HG03064 (cell line): ENCODE measurements around the gene CRLF2.
"Not testable (repeated sequence)": the region's sequence is repeated elsewhere in the genome, so short reads cannot be mapped to it uniquely, and the experiment has no call there.

Experiments used
- ATAC-seq: cut with Tn5 transposase; IDR thresholded peaks from one replicate; pipeline ENCODE4 v1.9.1; 2021; ENCODE audit warnings: low read depth; ENCODE audit not compliant: unreplicated experiment

CRLF2 gene, protein sequence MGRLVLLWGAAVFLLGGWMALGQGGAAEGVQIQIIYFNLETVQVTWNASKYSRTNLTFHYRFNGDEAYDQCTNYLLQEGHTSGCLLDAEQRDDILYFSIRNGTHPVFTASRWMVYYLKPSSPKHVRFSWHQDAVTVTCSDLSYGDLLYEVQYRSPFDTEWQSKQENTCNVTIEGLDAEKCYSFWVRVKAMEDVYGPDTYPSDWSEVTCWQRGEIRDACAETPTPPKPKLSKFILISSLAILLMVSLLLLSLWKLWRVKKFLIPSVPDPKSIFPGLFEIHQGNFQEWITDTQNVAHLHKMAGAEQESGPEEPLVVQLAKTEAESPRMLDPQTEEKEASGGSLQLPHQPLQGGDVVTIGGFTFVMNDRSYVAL

DNA sequence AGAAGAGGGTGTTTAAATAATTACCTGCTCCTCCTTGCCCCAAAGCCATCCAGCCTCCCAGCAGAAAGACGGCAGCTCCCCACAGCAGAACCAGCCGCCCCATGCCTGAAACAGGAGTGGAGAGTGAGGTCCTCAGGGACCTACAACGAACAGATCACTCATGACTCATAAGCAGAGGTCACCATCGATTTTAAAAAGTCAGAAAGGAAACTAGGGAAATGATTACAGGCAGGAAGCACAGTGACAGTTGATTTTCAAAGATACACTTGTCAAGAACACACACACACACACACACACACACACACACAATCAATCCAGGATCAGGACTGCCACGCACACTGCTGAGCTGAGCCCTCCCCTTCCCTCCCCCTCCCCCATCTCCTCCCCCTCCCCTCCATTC is at the start of gene CRLF2:
Gene CRLF2, minus strand, starts transcription at position 118 of the 400 bp plus-strand sequence. Its CDS starts 15 bp downstream, at position 103.
- no peak for ATAC-seq

DNA sequence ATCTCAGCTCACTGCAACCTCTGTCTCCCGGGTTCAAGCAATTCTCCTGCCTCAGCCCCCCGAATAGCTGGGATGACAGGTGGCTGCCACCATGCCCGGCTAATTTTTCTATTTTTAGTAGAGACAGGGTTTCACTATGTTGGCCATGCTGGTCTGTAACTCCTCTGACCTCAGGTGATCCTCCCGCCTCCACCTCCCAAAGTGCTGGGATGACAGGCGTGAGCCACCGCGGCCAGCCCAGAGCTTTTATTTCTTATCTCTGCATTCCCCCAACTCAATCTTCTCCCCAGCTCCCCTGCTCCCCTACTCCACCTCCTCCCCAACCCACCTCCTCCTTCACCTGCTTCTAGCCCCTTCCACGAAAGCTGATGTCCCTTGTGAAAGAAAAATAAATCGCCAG is 49.3 kb upstream of the CRLF2 start:
- not testable (repeated sequence) for ATAC-seq

DNA sequence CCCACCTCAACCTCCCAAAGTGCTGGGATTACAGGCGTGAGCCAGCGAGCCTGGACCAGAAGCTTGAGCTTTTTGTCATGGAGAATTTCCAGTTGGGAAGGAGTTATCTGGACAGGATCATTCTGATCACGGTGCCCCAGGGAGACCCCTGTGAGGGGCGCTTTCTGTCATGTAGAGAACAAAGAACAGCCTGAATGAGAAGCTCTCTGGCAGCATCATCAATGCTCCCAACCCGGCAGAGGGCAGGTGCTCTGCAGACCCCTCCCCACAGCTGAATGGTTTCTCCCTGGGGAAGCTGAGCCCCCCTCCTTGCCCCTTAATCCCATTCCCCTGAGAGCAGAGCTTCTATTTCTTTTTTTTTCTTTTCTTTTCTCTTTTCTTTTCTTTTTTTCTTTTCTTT is 48.8 kb upstream of the CRLF2 start:
- no peak for ATAC-seq

DNA sequence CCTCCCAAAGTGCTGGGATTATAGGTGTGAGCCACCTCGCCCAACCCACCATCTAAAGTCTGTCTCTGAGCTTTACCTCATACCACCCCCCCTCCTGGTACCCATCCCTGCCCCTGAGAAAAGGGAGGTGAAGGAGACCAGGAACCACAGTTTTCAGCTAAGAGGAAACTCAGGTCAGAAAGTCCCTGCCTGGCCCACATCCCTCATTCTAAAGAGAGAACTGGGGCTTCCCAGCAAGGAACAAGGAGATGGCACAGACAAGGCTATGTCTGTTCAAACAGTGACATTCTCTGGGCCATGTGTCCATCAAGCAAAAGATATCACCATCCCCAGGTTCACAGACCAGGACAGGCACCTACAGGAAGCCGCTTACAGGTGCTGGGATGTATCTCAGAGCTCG is 40.4 kb upstream of the CRLF2 start:
- no peak for ATAC-seq

DNA sequence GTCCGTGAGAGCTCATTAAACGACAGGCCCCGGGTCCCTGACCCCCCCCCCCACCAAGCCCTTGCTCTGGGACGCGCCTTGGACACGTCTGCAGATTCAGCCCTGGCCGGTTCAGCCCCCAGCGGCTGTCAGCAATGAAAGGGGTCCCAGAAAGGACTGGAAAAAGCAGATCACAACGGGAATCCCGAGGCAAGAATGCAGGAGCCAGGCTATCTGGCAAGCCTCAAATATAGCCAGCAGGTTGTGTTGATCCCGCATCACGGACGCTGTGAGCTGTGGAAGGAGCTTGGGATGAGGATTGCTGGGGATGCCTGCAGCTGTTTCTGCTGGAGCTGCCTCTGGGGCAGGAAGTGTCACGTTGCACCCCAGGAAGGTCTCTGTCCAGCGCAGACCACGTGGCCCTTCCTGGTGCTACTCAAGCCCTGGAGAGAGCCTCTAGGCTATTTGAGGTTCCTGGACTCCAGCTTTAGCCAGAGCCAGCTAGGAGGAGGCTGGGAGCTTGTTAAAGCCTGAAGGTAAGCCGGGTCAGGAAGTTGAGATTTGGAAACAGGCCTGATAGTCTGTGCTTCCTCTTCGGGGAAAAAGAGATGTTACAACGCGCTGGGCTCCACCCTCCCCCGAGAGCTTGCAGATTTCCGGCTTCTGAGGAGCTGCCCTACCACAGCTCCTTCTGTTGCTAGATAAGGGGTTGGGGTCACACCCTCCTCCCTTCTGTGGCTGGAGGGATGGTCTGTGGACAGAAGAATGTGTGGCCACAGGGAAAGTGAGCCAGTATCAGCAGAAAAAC is 36.8 kb upstream of the CRLF2 start:
- no peak for ATAC-seq

DNA sequence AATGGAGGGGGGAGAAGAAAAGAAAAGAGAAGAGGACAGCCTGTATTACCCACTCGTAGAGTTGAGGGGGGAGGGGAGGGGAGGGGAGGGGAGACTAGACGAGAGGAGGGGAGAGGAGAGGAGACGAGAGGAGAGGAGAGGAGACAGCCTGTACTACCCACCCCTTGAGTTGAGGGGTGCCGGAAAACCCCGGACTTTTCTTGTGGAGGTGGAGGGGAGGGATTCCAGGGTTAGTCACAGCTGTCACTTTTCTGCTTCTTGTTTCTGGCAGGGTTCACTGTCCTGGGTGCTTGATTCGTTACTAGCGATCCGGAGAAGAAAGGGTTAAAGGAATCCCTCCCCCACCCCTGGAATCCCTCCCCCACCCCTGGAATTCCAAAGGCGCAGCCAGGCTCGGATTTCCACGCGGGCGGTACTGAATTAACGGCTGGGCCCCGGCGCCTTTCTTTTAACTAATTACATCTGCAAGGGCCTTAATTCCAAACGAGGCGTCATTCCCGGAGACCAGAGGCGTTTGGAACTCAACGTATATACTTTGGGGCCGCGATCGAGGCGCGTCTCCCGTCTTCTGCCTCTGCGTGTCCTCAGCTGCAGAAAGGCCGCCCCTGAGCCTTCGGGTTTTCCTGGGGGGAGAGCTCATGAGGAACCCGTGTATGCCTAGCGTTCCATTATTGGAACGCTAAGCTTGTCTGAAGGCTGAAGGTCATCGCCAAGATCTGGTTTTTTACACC is 36.0 kb upstream of the CRLF2 start:
- ATAC-seq = no peak

DNA sequence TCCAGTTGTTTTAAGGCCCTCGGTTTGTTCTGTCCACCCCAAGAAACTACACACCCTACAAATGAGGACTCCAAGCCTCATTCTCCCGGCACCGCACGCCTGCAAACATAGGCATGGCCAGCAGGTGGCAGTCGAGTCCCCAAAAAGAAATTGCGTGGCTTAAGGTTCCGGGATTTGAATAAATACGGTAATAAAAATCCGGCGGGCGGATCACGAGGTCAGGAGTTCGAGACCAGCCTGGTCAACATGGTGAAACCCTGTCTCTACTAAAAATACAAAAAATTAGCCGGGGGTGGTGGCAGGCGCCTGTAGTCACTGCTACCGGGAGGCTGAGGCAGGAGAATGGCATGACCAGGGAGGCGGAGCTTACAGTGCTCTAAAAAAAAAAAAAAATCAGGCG is 34.4 kb upstream of the CRLF2 start:
- no peak for ATAC-seq

DNA sequence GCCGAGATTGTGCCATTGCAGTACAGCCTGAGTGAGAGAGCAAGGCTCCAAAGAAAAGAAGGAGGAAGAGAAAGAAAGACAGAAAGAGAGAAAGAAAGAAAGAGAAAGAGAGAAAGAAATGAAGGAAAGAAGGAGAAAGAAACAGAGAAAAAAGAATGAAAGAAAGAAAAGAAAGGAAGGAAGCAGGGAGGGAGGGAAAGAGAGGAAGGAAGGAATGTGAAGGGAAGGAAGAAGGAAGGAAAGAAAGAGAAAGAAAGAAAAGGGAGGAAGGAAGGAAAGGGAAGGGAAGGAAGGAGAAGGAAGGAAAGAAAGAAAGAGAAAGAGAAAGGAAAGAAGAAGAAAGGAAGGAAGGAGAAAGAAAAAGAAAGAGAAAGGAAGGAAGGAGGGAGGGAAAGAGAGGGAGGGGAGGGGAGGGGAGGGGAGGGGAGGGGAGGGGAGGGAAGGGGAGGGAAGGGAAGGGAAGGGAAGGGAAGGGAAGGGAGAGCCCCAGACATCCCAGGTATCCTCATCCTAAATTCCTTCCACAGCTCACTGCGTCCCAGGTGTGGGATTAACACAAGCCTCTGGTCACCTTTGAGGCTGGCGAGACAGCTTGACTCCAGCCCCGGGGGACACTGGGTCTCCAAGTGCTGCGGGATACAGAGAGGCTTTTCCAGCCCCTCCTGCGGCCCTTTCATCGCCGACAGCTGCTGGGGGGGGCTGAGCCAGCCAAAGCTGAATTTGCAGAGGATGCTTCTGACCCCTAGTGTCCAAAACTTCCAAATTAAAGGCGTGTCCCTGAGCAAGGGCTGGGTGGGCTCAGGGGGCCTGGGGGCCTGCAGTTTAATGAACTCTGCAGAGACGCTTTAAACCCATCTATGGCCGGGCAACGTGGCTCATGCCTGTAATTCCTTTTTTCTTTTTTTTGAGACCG is 32.0 kb upstream of the CRLF2 start:
- no peak for ATAC-seq

DNA sequence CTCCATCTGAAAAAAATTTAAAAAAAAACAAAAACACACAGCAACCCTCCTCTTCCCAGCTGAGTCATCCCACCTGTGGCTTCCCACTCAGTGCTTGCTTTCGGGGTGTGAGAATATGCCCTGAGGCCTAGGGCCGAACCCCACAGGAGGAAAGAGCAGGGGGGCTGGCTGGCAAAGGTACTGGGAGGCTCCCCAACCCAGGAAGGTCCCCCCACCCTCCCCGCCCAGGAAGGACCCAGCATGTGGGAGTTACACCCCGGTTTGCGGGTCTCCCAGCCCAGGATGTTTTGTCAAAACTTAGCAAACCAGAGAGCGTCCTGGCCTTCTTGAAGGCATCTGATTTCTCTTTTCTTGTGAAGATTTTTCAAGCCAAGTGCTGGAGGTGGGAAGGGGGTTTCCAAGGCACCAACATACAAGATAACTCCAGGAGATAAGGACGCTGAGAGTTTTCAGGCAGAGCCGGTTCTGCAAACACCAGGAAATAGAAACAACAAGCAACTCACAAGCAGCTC is 30.5 kb upstream of the CRLF2 start:
- ATAC-seq = no peak

DNA sequence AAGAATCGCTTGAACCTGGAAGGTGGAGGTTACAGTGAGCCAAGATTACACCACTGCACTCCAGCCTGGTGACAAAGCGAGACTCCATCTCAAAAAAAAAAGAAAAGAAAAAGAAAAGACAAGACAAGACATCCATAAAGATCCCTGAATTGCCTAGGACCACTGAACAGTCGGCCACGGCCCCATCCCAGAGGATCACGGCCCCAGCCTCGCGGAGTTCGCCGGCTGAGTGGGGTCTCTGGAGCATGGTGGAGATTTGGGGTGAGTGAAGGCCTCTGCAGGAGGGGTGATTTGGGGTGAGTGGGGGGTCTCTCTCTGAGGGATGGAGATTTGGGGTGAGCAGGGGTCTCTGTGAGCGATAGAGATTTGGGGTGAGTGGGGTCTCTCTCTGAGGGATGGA is 28.1 kb upstream of the CRLF2 start:
- ATAC-seq = not testable (repeated sequence)

DNA sequence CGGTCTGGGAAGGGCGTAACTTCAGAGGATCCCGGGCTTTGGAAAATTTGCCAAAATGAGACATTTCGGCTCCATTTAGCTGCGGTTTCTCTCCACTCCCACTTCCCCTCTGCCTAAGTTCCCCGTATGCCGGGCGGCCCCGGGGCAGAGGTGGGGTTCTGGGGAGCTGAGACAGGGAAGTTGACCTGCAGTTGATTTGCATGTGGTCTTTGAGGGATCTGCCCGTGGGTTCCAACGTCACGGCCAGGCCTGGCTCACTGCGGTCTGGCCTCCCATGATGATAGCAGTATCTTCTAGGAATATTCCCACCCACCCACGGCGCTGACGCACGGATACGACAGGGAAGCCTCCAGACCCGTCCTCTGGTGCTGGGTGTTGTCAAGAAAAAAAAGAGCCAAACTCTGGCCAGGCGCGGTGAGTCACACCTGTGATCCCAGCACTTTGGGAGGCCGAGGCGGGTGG is 27.3 kb upstream of the CRLF2 start:
- peak; percentile 69 for ATAC-seq

DNA sequence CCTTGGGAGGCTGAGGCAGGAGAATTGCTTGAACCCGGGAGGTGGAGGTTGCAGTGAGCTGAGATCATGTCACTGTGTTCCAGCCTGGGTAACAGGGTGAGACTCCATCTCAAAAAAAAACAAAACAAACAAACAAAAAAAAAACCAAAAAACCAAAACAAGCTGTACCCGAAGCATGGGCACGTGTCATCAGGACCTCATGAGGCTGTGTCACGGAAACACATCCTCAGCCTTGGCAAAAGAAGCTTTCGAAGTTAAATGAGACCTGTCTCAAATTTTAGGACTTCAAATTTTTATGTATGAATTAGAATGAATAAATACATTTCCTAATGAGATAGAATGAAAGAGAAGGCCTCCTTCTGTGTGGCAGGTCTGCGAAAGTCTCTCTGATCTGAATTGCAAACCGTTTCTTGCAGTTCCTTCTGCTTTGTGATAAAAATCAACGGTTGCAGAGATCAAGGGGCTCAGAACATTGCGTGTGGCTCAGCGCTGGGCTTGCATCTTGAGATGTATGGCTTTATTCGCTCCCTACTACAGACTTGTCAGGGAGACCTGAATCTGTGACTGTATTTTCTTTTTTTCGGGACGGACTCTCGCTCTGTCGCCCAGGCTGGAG is 19.5 kb upstream of the CRLF2 start:
- ATAC-seq = no peak

DNA sequence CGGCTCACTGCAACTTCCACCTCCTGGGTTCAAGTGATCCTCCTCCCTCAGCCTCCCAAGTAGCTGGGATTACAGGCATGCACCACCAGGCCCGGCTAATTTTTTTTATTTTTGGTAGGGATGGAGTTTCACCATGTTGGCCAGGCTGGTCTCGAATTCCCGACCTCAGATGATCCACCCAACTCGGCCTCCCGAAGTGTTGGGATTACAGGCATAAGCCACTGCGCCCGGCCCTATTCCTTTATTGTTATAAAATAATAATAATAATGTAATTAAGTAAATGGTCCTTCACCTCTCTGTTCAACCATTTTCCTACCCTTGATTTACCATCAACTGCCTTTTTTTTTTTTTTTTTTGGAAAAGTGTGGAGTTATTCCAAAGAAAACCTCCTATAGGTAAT is 15.7 kb upstream of the CRLF2 start:
- not testable (repeated sequence) for ATAC-seq

DNA sequence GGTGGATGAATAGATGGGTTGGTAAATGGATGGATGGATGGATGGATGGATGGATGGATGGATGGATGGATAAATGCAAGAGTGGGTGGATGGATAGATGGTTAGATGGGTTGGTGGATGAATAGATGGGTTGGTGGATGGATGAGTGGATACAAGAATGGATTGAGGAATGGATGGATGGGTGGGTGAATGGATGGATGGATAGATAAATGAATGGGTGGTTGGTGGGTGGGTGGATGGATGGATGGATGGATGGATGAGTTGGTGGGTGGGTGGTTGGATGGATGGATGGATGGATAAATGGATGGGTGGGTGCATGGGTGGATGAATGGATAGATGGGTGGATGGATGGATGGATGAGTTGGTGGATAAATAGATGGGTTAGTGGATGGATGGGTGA is 13.8 kb upstream of the CRLF2 start:
- ATAC-seq = no peak

DNA sequence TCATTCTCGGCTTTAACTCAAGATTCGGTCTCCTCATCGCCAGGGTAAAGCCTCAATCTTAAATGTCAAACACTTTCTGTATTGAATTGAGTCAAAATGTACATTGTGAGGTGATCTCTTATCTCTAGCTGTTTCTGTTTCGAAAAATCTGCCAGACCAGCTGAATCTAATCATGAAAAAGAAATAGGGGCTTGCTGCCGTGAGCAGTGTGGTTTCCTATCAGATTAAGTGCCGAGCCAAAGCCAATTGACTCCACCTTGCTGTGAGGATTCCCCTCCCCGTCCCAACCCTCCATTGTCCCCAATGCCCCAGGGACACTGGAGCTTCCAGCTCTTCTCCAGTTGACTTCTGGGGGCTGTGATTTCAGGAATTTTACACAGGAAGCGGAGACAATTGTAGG is 12.5 kb upstream of the CRLF2 start:
- no peak for ATAC-seq

DNA sequence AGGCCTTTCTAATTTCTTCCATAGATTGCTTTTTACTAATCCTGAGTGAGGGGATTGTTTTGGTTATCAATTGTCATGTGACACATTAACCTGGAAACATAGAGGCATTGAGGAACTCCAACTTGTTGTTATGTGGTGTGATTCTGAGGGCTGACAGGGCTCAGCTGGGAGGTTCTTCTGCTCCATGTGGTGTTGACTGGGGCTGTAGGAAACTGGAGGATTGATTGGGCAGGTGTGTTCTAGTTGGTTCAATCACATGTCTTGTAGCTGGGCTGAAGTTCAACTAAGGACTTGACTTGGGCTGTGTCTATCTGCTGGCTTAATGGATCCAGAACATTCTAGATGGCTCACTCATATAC is 10.8 kb upstream of the CRLF2 start:
- ATAC-seq = no peak

DNA sequence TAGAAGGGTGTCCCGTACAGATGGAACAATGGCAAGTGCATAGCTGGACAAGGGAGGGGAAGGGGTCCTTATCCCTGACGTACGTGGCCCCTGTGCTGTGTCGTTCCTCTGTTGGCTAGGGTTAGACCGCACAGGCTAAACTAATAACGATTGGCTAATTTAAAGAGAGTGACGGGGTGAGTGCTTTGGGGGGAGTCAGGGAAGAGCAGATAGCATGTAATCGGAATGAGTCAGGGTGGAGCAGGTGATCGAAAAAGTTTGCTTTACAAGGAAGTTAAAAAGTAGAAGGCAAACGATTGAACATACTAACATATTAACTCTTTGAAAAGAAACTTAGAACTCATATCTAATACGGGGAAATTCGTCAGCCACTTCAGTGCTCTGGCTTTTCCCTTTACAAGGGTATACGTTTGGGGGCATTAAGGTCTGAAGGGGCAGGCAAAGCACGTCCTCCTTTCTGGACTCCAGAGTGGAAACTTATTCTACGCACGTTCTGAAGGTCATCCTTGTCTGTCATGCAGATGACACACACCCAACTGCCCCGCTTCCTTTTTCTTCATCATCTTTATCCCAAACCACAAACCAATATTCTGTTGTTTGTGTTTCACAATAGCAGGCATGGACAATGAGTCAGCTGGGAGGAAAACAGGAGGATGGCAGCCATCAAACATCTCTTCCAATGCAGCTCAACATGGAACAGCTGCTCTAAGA is 10.2 kb upstream of the CRLF2 start:
- no peak for ATAC-seq

DNA sequence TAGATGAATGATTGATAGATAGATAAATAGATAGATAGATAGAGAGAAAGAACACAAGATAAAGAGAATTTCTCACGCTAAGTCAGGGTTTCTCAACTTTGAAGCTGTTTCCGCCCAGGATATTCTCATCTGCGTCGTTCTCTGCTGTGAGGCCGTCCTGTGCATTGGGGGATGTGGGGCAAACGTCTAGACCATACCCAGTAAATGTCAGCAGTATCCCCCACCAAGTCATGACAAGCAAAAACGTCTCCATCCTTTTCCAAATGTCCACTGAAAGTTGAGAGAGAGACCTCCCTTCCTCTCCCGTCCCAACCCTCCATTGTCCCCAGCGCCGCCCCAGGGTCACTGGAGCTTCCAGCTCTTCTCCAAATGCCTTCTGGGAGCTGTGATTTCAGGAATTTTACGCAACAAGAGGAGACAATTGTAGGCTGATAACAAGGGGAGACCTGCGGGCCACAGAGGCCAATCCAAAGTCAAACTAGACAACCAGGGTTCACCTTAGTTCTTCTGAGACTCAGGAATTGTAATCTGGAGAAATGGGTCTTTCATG is 8.9 kb upstream of the CRLF2 start:
- ATAC-seq = no peak

DNA sequence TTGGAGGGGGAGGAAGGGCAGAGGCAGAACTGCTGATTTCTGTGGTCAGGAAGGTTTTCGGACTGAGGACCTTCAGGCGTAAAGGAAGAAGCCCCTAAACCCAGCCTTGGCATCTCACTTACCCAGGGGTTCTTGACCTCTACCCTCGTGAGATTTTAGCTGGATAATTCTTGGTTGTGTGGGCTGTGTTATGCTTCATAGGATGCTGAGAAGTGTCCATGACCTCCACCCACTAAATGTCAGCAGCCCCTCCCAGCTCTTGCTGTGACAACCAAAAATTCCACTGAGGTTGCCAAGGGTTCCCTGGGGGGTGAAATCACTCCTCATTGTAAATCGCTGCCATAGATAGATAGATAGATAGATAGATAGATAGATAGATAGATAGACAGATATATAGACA is 5.8 kb upstream of the CRLF2 start:
- ATAC-seq = no peak
